HS-5 (cell line): ENCODE measurements around the gene OTUB2.

ENCODE experiments used
- DNase-seq: peaks from one replicate; pipeline ENCODE4 v3.0.0-alpha.2; 2012; ENCODE audit warnings: low read depth

Gene OTUB2

DNA sequence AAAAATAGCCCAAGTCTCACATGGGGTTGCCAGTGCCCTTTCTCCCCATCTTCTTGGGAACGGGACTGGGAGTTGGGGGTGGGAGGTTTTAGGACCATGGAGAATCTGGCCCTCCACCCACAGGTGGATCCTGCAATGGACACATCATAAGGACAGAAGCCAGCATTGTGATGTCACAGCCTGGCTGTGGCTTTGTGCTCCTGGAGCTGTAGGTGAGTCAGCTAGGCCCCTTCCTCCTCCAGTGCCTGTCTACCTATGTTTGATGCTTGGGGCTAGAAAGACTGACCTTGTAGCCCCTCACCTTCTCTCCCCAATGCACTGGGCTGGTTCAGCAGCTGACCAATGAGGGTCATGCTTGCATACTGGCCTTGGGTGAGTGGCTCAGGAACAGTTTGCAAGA, 29.1 kb upstream of the OTUB2 start, which contains the start of gene CCDC197:
Gene CCDC197 (plus strand): TSS at position 220 of the 400 bp plus-strand sequence. CDS start 831 bp downstream, outside the sequence.
- no peak for DNase-seq

- no peak for DNase-seq
Observed at GRCh38 chr14:93997916-93998870, 27.9 kb upstream of the OTUB2 start.

GRCh38 chr14:93998871-93999403, 27.2 kb upstream of the OTUB2 start:
- no peak for DNase-seq

GRCh38 chr14:93999573-93999972, 26.6 kb upstream of the OTUB2 start:
- no peak for DNase-seq

GRCh38 chr14:94000267-94000666, 25.9 kb upstream of the OTUB2 start:
- DNase-seq, result no peak

DNA sequence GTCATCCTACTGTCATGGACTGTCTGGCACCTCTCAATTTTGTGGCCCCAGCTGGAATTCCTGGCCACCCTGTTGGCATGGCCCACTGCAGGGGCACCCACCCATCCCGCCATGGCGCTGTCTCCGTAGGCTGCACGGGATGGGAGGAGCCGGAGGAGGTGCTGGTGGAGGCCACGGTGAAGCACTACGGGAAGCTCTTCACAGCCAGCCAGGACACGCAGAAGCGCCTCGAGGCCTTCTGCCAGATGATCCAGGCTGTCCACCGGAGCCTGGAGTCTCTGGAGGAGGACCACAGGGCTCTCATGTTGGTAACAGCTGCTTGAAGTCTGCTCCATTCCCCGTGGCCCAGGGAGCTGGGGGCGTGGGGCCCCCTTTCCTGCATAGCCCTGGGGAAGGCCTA, 25.1 kb upstream of the OTUB2 start:
- DNase-seq, result no peak

GRCh38 chr14:94001501-94002396, 24.4 kb upstream of the OTUB2 start:
- peak; percentile 32 for DNase-seq

- no peak for DNase-seq
Observed at GRCh38 chr14:94003397-94003796, 22.7 kb upstream of the OTUB2 start.

GRCh38 chr14:94004015-94004414, 22.1 kb upstream of the OTUB2 start:
- no peak for DNase-seq

DNA sequence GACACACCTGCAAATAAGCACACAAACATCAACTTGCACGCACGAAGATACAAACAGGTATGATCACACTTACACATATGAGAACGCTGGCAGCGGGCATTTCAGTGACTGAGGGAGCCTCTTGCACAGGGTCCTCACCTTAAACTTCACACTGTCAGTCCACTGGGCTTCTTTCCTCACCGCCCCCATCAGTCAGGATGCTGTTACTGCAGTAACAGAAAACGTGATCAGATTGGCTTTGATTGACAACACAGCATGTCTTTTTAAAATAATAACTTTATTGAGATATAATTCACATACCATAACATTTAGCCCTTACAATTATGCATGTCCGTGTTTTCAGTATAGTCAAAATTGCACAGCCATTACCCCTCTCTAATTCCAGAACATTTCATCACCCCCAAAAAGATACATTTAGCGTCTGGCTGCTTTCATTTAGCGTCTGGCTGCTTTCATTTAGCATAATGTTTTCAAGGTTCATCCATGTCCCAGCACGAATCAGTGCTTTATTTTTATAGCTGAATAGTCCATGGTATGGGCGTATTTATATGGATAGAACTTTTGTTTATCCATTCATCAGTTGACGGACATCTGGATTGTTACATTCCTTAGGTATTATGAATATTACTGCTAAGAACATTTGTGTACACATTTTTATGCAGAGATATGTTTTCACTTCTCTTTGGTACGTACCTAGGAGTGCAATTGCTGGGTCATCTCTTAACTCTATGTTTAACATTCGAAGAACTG, 20.6 kb upstream of the OTUB2 start:
- no peak for DNase-seq

DNA sequence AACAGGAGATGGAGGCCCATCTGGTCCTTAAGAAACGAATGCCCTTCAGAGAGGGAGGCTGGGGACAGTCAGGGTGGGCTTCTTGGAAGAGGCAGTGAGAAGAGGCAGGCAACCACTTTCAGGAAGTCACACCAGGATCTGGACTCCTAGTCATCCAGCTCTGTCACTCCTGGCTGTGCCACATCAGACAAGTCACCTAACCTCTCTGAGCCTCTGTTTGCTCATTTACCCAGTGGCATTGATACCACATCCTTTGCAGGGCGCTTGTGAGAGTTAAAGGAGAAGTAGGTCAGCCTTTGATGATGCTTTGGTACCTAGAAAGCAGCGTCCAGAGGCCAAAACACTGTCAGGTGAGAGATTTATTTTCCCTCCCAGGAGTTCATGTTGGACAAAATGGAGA, 17.9 kb upstream of the OTUB2 start:
- no peak for DNase-seq

DNA sequence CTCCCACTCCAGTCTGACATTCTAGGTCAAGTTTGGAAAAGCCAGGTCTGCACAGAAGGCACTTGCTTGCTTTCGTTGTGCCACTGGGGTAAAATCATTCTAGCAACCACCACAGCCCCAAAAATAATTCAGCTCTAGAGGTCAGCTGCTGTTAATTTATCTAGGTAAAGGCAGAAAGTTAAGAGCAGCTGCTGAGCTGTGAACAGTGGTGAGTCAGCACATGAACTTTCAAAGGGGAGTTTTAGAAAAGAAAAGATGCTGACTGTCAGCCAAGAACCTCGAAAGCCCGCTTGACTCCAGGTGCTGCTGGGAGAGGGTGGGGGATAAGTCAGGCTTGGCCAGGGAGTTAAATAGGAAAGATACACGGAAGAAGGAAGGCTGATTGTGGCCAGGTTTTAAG, 16.4 kb upstream of the OTUB2 start:
- peak; percentile 11 for DNase-seq

DNA sequence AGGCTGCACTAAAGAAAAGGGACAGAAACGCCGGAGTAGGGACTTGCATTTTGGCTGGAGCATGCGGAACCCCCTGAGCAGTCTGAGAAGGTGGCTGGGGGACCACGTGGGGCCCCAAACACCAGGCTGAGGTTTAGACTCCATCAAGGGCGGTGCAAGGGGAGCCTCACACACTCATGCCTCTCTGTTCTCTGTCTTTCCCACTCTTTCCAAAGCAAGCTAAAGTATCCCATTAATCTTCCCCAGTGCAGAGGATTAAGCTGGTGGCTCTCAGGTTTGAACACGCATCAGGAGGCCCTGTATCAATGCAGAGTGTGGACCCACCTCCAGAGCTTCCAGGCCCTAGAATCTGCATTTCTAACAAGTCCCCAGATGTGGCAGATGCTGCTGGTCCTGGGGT, 15.5 kb upstream of the OTUB2 start:
- no peak for DNase-seq

GRCh38 chr14:94011795-94012194, 14.3 kb upstream of the OTUB2 start:
- no peak for DNase-seq

- no peak for DNase-seq
Observed at GRCh38 chr14:94014382-94014781, 11.8 kb upstream of the OTUB2 start.

DNA sequence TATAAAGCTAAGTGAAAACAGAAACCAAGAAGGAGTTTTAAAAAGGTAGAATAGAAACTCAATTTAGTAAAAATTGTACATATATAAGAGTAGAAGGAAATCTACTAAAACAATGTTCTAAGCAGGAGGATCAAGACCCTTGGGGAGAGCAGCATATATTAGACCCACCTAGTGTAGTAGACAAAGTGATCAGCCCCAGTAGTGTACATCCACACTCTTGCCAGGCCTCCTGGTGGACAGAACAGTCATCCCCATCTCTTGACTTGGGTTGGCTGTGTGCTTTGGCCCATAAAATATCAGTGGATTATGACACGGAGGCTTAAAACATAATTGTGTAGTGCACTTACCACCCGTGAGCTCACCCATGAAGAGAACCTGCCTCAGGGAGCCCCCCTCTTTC, 10.9 kb upstream of the OTUB2 start:
- DNase-seq, result no peak

DNA sequence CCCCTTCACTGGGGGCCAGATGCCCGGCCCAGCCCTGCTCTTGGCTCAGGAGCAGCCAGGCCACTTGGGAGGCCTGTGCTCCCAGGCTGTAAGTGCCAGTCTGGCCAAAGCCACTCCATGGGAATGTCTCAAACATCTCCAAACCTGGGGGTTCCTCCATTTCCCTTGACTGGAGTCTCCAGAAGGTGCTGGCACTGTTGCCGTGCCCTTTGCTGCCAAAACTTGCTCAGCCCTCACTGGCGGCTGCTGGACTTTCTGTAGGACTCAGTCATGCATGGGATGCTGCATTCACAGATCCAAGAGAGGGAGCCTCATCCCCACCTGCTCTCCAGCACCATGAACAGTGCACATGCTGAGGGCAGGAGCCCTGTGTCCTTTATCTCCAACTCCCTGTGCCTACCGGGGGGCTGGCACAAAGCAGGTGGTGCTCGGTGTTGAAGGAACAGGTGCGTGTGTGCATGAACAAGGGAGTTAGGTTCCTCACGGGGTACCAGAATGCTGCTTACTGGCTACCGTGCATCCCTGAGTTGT, 9.6 kb upstream of the OTUB2 start:
- DNase-seq, result no peak

- DNase-seq, result no peak
Observed at GRCh38 chr14:94018308-94018707, 7.8 kb upstream of the OTUB2 start.

GRCh38 chr14:94019329-94019728, 6.8 kb upstream of the OTUB2 start:
- DNase-seq, result no peak

GRCh38 chr14:94020267-94020666, 5.9 kb upstream of the OTUB2 start:
- DNase-seq, result no peak

- no peak for DNase-seq
Observed at GRCh38 chr14:94021001-94021400, 5.1 kb upstream of the OTUB2 start.
